ENCODE measurements around the gene KCND3. TPM values are rescaled to one million over a fixed set of nuclear protein-coding genes. Genes with fewer than 3 reads are reported as not detected.

Gene KCND3
- total RNA-seq, 1 experiment from 2014 or later = not detected

- DNase-seq (ENCODE audit: low read depth) = no peak
Observed at GRCh38 chr1:111959436-111959835, 30.0 kb downstream of the KCND3 start.

DNA sequence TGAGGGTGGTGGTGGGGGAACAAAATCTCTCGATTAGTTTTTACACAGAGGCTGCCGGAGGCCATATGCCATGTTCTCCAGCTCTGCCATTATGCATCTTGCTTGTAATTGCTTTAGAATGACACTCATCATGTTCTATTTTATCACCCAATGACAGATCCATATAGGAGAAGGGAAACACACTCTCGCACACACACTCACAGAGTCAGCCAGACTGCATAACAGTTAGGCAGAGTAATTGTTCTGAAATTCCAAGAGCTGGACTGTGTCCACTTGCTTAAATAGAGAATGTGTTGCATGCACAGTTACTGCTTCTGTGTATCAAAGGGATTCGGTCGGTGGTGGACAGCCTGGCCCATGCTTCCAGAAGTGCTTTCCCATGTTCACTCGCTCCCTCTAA lies 30.6 kb downstream of the KCND3 start:
- DNase-seq (ENCODE audit: low read depth) = no peak

DNA sequence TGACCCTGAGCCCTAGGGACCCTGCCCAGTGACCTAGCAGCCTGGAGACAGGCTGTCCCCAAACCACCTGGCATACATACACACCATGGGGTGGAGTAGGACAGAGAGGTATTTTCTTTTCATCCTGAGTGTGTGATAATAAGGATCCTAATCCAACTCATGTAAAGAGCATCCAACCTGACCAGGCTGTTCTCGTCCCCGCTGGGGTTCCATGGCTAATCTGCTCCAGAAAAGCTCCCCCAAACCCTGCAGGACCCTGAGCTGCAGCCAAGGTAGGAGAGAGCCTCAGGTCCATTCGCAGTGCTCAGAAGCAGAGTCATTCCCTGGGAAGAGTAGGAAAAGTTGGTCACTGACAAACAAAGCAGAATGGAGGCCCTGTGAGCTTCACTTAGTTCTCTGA lies 31.4 kb downstream of the KCND3 start:
- DNase-seq (ENCODE audit: low read depth) = no peak

- DNase-seq (ENCODE audit: low read depth) = no peak
Observed at GRCh38 chr1:111956155-111956771, 33.2 kb downstream of the KCND3 start.

- peak; percentile 11 for DNase-seq (ENCODE audit: low read depth)
Observed at GRCh38 chr1:111955755-111956154, 33.7 kb downstream of the KCND3 start.

- no peak for DNase-seq (ENCODE audit: low read depth)
Observed at GRCh38 chr1:111953797-111954196, 35.7 kb downstream of the KCND3 start.

DNA sequence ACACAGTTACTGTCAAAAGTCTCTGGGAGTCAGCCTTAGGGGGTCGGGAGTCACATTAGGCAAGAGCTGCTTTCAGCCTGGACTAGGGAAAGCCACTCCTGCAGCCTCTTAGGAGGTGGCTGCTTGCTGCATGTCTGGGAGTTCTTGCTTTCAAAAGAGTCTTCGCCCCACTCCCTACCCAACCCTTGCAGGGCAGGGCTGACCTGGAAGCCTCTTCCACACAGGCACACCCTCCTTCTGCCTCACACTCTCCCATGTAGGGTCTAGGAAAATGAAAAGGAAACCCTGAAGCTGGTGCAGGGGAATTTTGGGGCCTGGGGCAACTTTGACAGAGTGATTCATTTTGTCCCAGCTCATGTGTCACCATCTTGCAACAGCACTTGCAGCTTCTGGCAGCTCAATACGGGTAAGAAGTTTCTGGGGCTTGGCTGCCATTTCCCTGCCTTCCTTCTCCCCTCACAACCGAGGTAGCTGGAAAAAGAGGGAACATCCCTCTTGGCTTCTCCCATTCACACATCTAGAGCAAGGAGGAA lies 37.3 kb downstream of the KCND3 start:
- peak; percentile 50 for DNase-seq (ENCODE audit: low read depth)

DNA sequence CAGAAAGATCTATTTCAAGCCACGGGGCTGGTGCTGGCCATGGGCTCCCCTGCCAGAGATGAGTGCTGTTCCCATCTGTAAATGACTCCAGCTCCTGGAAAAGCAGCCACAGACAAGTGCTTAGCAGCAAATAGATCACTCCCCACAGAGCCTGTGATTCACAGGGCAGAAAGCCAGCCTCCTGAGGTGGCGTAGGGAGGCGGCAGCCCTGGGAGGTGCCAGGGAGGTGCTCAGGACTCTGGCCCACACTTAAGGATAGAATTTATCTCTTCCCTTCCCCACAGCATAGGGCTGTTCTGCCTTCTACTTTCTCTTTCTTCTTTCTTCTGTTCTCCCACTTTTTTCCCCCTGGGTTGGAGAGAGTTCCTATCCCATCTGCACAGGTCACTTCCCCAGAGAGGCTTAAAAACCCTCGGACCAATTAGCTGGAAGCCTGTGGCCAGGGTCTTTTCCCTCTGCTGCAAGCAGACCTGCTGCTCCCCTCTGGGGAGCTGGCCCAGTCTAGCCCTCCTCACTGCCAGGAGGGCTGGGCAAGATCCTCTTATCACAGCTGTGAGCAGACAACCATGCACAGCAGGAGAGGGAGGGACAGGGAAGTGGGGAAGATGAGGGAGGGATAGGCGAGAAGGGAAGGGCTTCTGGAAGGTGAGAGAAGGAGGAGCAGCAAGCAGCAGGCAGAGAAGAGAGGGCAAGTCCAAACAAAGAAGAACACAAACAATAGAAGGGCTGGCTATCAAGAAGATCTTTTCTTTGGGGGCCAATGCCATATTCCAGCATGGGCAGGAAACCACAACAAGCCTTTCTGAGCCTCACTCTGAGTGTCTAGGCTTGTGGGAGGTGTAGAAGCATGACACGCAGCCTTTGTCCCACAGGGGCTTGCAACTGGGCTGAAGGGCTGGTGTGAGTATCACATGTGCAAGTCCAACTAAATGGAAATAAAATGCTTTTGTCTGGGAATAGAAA lies 41.0 kb downstream of the KCND3 start:
- DNase-seq (ENCODE audit: low read depth) = peak; percentile 52

GRCh38 chr1:111943846-111944749 lies 45.4 kb downstream of the KCND3 start:
- no peak for DNase-seq (ENCODE audit: low read depth)

GRCh38 chr1:111943066-111943465 lies 46.4 kb downstream of the KCND3 start:
- no peak for DNase-seq (ENCODE audit: low read depth)

DNA sequence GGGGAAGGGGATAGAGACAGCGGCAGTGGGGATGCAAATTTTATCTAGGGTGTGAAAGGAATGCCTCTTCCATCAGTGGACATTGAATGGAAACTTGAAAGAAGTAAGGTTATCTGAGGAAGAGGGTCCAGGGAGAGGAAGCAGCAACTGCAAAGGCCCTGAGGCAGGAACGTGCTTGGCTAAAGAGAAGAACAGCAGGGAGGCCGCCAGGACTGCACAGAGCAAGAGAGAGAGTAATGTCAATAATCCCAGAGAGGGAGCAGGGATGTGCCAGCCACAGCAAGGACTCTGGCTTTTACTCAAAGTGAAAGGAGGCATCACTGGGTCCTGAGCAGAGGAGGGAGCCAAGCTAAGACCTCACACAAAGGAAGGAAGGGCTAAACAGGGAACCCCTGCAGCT lies 50.9 kb downstream of the KCND3 start:
- no peak for DNase-seq (ENCODE audit: low read depth)

GRCh38 chr1:111938123-111938522 lies 51.3 kb downstream of the KCND3 start:
- DNase-seq (ENCODE audit: low read depth) = no peak

DNA sequence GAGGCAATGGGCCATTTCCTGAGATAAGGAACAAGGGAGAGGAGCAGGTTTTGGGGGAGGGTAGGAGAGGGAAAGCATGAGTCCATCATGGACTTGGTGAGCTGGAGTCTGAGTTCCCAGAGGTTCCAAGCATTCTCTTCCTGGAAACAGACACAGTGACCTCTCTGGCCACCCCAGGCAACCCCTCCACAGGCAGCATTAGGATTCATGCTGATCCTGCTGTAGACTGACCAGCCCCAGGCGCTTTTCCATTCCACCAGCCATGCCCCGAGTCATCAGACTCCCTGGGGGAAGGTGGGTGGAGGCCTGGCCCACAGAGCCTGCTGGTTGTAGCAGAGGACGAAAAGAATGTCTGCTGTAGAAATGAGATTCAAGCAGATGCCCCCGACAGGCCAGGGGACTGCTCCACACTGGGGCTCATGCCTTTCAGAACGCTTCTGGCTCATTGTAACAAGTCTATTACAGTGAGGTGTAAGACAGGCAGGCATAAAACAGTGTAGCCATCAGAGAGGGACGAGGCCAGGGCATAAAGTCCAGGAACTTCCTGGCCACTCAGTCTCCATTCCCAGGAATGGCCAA lies 52.2 kb downstream of the KCND3 start:
- DNase-seq (ENCODE audit: low read depth) = no peak

- DNase-seq (ENCODE audit: low read depth) = no peak
Observed at GRCh38 chr1:111934106-111934852, 55.2 kb downstream of the KCND3 start.

DNA sequence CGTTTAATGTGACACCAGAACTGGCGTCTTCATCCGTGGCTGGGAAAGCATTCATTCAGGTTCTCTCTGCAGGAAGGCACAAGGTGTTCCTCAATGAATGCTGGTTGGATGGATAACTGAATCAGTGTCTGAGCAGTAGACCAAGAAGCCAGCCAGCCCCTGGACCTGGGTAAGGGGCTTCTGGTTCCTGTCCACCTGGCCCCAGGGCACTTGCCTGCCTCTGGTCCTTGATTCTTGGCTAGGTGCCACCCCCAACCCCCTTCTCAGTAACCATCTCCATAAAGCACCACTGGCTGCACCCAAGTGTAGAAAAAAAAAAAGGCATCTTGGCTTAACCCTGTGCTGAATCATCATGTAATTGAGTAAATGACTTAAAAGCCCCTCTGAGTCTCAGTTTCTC lies 59.1 kb downstream of the KCND3 start:
- no peak for DNase-seq (ENCODE audit: low read depth)

DNA sequence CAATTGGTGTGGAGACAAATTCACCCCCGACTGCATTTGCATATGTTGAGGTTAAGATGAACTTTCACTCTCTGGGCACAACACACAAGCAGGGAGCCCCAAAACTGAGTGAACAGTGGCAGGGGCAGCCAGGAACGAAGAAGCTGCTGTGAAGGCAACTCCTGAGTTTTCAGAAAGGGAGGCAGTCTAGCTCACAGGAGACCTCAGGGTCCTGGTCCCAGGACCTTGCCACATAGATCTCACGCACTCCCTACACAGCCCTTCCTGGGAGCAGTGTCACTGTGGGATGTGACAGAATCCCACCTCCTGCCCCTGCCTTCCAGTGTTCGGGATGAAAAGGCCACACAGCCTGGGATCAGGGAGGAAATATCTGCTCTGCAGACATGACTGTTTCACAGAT lies 60.9 kb downstream of the KCND3 start:
- no peak for DNase-seq (ENCODE audit: low read depth)

DNA sequence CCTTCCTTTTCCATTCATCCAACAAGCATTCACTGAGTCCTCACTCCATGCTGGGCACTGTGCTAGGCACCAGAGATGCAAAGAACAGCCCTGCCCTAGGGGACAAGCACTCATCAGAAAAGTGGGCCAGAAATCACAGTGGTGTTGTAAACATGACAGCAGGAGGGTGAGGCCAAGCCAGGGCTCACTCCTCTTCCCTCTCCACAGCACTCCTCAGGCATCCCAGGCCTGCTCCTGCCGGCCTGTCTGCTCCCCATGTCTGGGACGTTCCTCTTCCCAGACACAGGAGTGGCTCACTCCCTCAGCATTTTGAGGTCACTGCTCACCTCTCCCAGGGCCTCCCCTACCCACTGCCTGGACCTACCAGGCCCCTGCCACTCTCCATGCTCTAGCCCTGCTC lies 61.8 kb downstream of the KCND3 start:
- DNase-seq (ENCODE audit: low read depth) = no peak

GRCh38 chr1:111924786-111925185 lies 64.7 kb downstream of the KCND3 start:
- DNase-seq (ENCODE audit: low read depth) = no peak

- no peak for DNase-seq (ENCODE audit: low read depth)
Observed at GRCh38 chr1:111923766-111924165, 65.7 kb downstream of the KCND3 start.

DNA sequence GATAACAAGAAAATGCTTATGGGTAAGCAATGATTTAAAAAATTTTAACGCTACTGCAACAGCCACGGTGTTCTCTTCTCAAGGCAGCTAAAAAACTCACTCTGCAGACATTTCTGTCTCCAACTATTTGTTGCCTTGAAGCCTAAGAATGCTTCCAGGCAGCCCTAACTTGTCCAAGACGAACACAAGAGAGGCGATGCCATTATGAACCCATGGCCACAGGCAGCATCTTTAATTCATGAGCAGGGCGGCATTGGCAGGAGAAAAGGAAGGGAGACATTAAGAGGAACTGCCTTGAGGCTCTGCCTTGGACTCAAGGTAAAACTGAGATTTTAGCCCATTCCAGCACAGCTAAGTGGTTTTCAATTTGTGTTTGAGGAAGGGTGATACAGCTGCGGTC lies 67.5 kb downstream of the KCND3 start:
- DNase-seq (ENCODE audit: low read depth) = no peak

Measured in RPMI7951 (cell line).